GM21447 (cell line): Measurements from ENCODE around the gene CA9.

Experiments
- ATAC-seq: cut with Tn5 transposase; IDR thresholded peaks from one replicate; pipeline ENCODE4 v1.9.1; 2021; ENCODE audit not compliant: unreplicated experiment

CA9 gene

GRCh38 chr9:35675204-35675603 lies 1.5 kb downstream of the CA9 start:
- ATAC-seq: no peak

GRCh38 chr9:35675732-35676392 lies 2.1 kb downstream of the CA9 start:
- ATAC-seq: no peak

- no peak for ATAC-seq
These were observed 5.4 kb downstream of the CA9 start for GRCh38 chr9:35679091-35679490.

GRCh38 chr9:35679766-35680330 lies 6.1 kb downstream of the CA9 start:
- no peak for ATAC-seq

GRCh38 chr9:35680331-35681105 lies 6.8 kb downstream of the CA9 start:
- no peak for ATAC-seq

GRCh38 chr9:35681341-35682002 lies 7.7 kb downstream of the CA9 start:
- ATAC-seq: no peak

GRCh38 chr9:35682051-35682450 lies 8.3 kb downstream of the CA9 start:
- ATAC-seq: no peak

GRCh38 chr9:35682520-35683315 lies 9.0 kb downstream of the CA9 start:
- no peak for ATAC-seq

GRCh38 chr9:35683323-35683722 lies 9.6 kb downstream of the CA9 start:
- ATAC-seq: no peak

GRCh38 chr9:35684921-35685320 lies 11.2 kb downstream of the CA9 start:
- ATAC-seq: no peak

- no peak for ATAC-seq
These were observed 11.8 kb downstream of the CA9 start for GRCh38 chr9:35685506-35685905.

GRCh38 chr9:35686222-35687203 lies 12.8 kb downstream of the CA9 start:
- ATAC-seq: no peak

GRCh38 chr9:35687306-35687705 lies 13.6 kb downstream of the CA9 start:
- ATAC-seq: no peak

GRCh38 chr9:35687972-35688557 lies 14.3 kb downstream of the CA9 start:
- no peak for ATAC-seq

- ATAC-seq: no peak
These were observed 15.1 kb downstream of the CA9 start for GRCh38 chr9:35688558-35689541.

GRCh38 chr9:35689542-35690293 lies 16.0 kb downstream of the CA9 start, which contains the start of gene TPM2:
Gene TPM2 (minus strand): TSS chr9:35689925. CDS start chr9:35689817, 108 bp downstream.
- no peak for ATAC-seq

GRCh38 chr9:35690294-35690613 lies 16.5 kb downstream of the CA9 start:
- ATAC-seq: no peak
